ENCODE measurements around the gene FLNA.
"Not testable (repeated sequence)": the region's sequence is repeated elsewhere in the genome, so short reads cannot be mapped to it uniquely, and the experiment has no call there.

- not testable (repeated sequence) for TF ChIP-seq EZH2 (IDR thresholded peaks at IDR 0.05; ENCODE audit: insufficient read depth, poor library complexity, severe bottlenecking); EZH2phosphoT487 (IDR thresholded peaks at IDR 0.05; ENCODE audit: insufficient read depth, low read depth)
Measured at GRCh38 chrX:154388094-154388493, 13.7 kb upstream of the FLNA start.

Measured in GM23248 (cell line).